HFFc6 (cell line): ENCODE measurements around the gene VAC14. TPM values are rescaled to one million over a fixed set of nuclear protein-coding genes. Genes with fewer than 3 reads are reported as not detected.

ENCODE experiments used
- DNase-seq: peaks from one replicate; pipeline ENCODE4 v3.0.0-alpha.2; 2018
- H3K27ac Mint-ChIP-seq: 2 replicates; pipeline ENCODE4 v1.8.0; 2020; ENCODE audit warnings: mild to moderate bottlenecking, mixed read lengths
- H3K27me3 Mint-ChIP-seq: 2 replicates; pipeline ENCODE4 v1.8.0; 2021; ENCODE audit warnings: mild to moderate bottlenecking, moderate library complexity, mixed read lengths; ENCODE audit not compliant: insufficient read depth
- H3K36me3 Mint-ChIP-seq: 2 replicates; pipeline ENCODE4 v1.8.0; 2021; ENCODE audit warnings: low read depth, mixed read lengths
- H3K4me1 Mint-ChIP-seq: 2 replicates; pipeline ENCODE4 v1.8.0; 2020; ENCODE audit warnings: low read depth, mixed read lengths
- H3K4me3 Mint-ChIP-seq: 2 replicates; pipeline ENCODE4 v1.8.0; 2020; ENCODE audit warnings: mild to moderate bottlenecking, moderate library complexity, mixed read lengths
- H3K9me3 Mint-ChIP-seq: 2 replicates; pipeline ENCODE4 v1.8.0; 2020; ENCODE audit warnings: mild to moderate bottlenecking, mixed read lengths
- CTCF ChIP-seq: fragments of 200-600 bp; sonication (generic); IDR thresholded peaks from 2 replicates; pipeline ENCODE4 v1.5.0; 2021; ENCODE audit warnings: antibody characterized with exemption, mild to moderate bottlenecking
- total RNA-seq, 6 experiments: library from RNA; stranded (reverse); fragmentation: NEBNext Ultra II Directional; extraction: Animal tissue kit (Norgen Biotek cat#: 25700); gene quantifications; 2 replicates in 1 of 6; 3 replicates in 5 of 6; pipeline ENCODE4 v1.2.3, GENCODE V29; 2021

The VAC14 gene
- total RNA-seq, 6 experiments from 2014 or later, result 34.5 to 45.5 (median 37.6) TPM

GRCh38 chr16:70703041-70703834 lies 97.7 kb downstream of the VAC14 start:
- H3K27ac Mint-ChIP-seq, result peak overlapping the region; percentile 100
- H3K27me3 Mint-ChIP-seq, result peaks cover 5% of the 10 kb centered on the region
- peaks cover 74% of the 10 kb centered on the region for H3K4me1 Mint-ChIP-seq
- H3K4me3 Mint-ChIP-seq, result peak overlapping the region; percentile 55
- peak; percentile 94 for DNase-seq
- H3K9me3 Mint-ChIP-seq, result no peaks in the 10 kb centered on the region
- peaks cover 4% of the 10 kb centered on the region; the same call in 1 of the 2 replicates for H3K36me3 Mint-ChIP-seq
- peak; percentile 79 for TF ChIP-seq CTCF

GRCh38 chr16:70702624-70703023 lies 98.3 kb downstream of the VAC14 start:
- peak overlapping the region; percentile 55 for H3K4me3 Mint-ChIP-seq
- no peak for DNase-seq
- no peak for TF ChIP-seq CTCF
- H3K9me3 Mint-ChIP-seq, result no peaks in the 10 kb centered on the region
- peak overlapping the region; percentile 100 for H3K27ac Mint-ChIP-seq
- H3K27me3 Mint-ChIP-seq, result peaks cover 5% of the 10 kb centered on the region
- peaks cover 68% of the 10 kb centered on the region for H3K4me1 Mint-ChIP-seq
- peaks cover 8% of the 10 kb centered on the region; the same call in 1 of the 2 replicates for H3K36me3 Mint-ChIP-seq

- no peak for TF ChIP-seq CTCF
- H3K36me3 Mint-ChIP-seq, result peaks cover 8% of the 10 kb centered on the region; the same call in 1 of the 2 replicates
- H3K4me3 Mint-ChIP-seq, result peak overlapping the region; percentile 13; the same call in 1 of the 2 replicates
- no peaks in the 10 kb centered on the region for H3K9me3 Mint-ChIP-seq
- H3K27me3 Mint-ChIP-seq, result peaks cover 2% of the 10 kb centered on the region
- peaks cover 65% of the 10 kb centered on the region for H3K4me1 Mint-ChIP-seq
- no peak for DNase-seq
- H3K27ac Mint-ChIP-seq, result peak overlapping the region; percentile 100
Measured at GRCh38 chr16:70701998-70702397, 99.0 kb downstream of the VAC14 start.

GRCh38 chr16:70701596-70701995 lies 99.4 kb downstream of the VAC14 start:
- no peaks in the 10 kb centered on the region for H3K9me3 Mint-ChIP-seq
- H3K36me3 Mint-ChIP-seq, result peaks cover 8% of the 10 kb centered on the region; the same call in 1 of the 2 replicates
- no peak overlapping the region for H3K4me3 Mint-ChIP-seq
- H3K27ac Mint-ChIP-seq, result peak overlapping the region; percentile 100
- no peak for DNase-seq
- peaks cover 65% of the 10 kb centered on the region for H3K4me1 Mint-ChIP-seq
- TF ChIP-seq CTCF, result no peak
- peaks cover 2% of the 10 kb centered on the region; the same call in 1 of the 2 replicates for H3K27me3 Mint-ChIP-seq

GRCh38 chr16:70701036-70701435 lies 99.9 kb downstream of the VAC14 start:
- peaks cover 8% of the 10 kb centered on the region; the same call in 1 of the 2 replicates for H3K36me3 Mint-ChIP-seq
- H3K4me3 Mint-ChIP-seq, result no peak overlapping the region
- 0 out of 2 replicates have a peak, but pooled peaks have one; percentile 25 for TF ChIP-seq CTCF
- peak overlapping the region; percentile 100 for H3K27ac Mint-ChIP-seq
- H3K27me3 Mint-ChIP-seq, result peaks cover 2% of the 10 kb centered on the region; the same call in 1 of the 2 replicates
- H3K9me3 Mint-ChIP-seq, result no peaks in the 10 kb centered on the region
- H3K4me1 Mint-ChIP-seq, result peaks cover 59% of the 10 kb centered on the region
- no peak for DNase-seq
